ENCODE data around the gene ITGA7. TPM values are rescaled to one million over a fixed set of nuclear protein-coding genes. Genes with fewer than 3 reads are reported as not detected.

The ITGA7 gene
- total RNA-seq, 4 donors from 2014 or later = 69.7 to 206 (median 92.0) TPM

DNA sequence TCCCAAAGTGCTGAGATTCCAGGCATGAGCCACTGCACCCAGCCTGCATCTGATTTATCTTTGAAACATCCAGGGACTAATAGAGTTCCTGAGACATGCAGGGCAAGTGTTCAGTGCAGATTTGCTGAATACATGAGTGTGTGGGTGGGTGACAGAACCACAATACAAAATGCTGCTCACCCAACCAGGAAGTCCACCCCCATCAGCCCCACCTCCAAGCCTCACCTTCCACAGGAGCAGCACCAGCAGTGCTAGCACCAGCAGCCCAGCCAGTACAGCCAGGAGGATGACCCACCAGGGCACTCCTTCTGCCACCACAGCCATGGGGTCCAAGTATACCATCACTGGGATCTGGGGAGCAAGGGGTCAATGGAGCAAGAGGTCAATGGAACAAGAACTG is 20.0 kb downstream of the ITGA7 start:
- ATAC-seq (no peak), DNase-seq (no peak)
- Histone ChIP-seq H3K36me3 (peaks cover 0 to 54% of the 10 kb centered on the region in 2 donors), H3K4me1 (peaks cover 0 to 2% of the 10 kb centered on the region in 2 donors), H3K27ac (peak overlapping the region in 1 of 4 donors; percentile 27), H3K27me3 (no peaks in the 10 kb centered on the region), H3K4me3 (no peak overlapping the region), H3K9me3 (no peaks in the 10 kb centered on the region)
- no peak for TF ChIP-seq POLR2A (IDR thresholded peaks at IDR 0.05)
- TF ChIP-seq, protein P1, sequence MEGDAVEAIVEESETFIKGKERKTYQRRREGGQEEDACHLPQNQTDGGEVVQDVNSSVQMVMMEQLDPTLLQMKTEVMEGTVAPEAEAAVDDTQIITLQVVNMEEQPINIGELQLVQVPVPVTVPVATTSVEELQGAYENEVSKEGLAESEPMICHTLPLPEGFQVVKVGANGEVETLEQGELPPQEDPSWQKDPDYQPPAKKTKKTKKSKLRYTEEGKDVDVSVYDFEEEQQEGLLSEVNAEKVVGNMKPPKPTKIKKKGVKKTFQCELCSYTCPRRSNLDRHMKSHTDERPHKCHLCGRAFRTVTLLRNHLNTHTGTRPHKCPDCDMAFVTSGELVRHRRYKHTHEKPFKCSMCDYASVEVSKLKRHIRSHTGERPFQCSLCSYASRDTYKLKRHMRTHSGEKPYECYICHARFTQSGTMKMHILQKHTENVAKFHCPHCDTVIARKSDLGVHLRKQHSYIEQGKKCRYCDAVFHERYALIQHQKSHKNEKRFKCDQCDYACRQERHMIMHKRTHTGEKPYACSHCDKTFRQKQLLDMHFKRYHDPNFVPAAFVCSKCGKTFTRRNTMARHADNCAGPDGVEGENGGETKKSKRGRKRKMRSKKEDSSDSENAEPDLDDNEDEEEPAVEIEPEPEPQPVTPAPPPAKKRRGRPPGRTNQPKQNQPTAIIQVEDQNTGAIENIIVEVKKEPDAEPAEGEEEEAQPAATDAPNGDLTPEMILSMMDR (IDR thresholded peaks at IDR 0.05 in 4 of 5, conservative IDR thresholded peaks at IDR 0.05 in 1 of 5) = no peak
- intact Hi-C loops (cut with DNase I; ENCODE audit: low total_unique reads) = no loop called here
- in situ Hi-C loops (cut with MboI; ENCODE audit: low sequenced_read_pairs in 4 of 4) = no loop called here

- Histone ChIP-seq H3K27me3 (no peaks in the 10 kb centered on the region), H3K4me1 (peaks cover 4 to 10% of the 10 kb centered on the region in 2 donors), H3K4me3 (no peak overlapping the region), H3K36me3 (peaks cover 0 to 42% of the 10 kb centered on the region in 2 donors), H3K27ac (no peak overlapping the region), H3K9me3 (no peaks in the 10 kb centered on the region)
- DNase-seq (no peak), ATAC-seq (no peak)
- in situ Hi-C loops (cut with MboI; ENCODE audit: low sequenced_read_pairs in 4 of 4) = no loop called here
- no peak for TF ChIP-seq POLR2A (IDR thresholded peaks at IDR 0.05)
- TF ChIP-seq, protein P1 (IDR thresholded peaks at IDR 0.05 in 4 of 5, conservative IDR thresholded peaks at IDR 0.05 in 1 of 5) = no peak
- intact Hi-C loops (cut with DNase I; ENCODE audit: low total_unique reads) = loop anchor here (1.0 kb wide), 1 partner anchor 11 kb away; no protein-coding TSS in a partner anchor
Measured at GRCh38 chr12:55686366-55687010, 21.2 kb downstream of the ITGA7 start.

- Histone ChIP-seq H3K36me3 (peaks cover 0 to 36% of the 10 kb centered on the region in 2 donors), H3K9me3 (no peaks in the 10 kb centered on the region), H3K27ac (no peak overlapping the region), H3K4me3 (no peak overlapping the region), H3K4me1 (peaks cover 7 to 17% of the 10 kb centered on the region in 2 donors), H3K27me3 (no peaks in the 10 kb centered on the region)
- TF ChIP-seq POLR2A (IDR thresholded peaks at IDR 0.05) = no peak
- TF ChIP-seq, protein P1 (IDR thresholded peaks at IDR 0.05 in 4 of 5, conservative IDR thresholded peaks at IDR 0.05 in 1 of 5) = no peak
- DNase-seq = no peak
- in situ Hi-C loops (cut with MboI; ENCODE audit: low sequenced_read_pairs in 4 of 4) = no loop called here
- no peak for ATAC-seq
- intact Hi-C loops (cut with DNase I; ENCODE audit: low total_unique reads) = loop anchor here (1.0 kb wide), 1 partner anchor 12 kb away; no protein-coding TSS in a partner anchor
Measured at GRCh38 chr12:55685671-55686070, 22.0 kb downstream of the ITGA7 start.

DNA sequence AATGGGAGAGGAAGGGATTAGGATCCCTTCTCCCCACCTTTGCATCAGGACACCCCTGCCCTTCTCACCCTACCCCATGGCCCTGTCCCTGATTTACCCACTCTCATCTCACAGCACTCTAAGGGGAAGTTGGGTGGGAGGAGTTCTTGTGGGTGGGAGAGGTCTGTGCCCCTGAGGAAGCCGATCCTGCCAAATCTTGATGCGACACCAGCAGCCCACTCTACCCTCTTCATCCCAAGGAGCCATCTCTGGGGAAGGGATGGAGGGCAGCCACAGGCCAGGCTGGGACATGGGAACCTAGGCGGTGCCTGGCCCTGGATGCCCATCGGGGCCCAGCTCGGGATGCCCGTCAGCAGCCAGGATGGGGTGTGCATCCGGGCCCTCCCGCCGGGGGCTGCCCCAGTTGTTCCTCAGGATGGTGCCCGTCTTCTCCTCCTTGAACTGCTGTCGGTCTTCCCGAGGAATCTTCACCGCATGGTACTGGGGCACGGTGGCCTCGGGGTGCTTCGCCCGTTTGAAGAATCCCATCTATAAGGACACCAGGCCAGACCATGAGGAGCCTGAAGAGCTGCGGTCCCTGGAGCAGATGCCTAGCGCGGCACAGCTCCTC is 22.8 kb downstream of the ITGA7 start:
- no peaks in the 10 kb centered on the region for H3K9me3 ChIP-seq
- H3K27me3 ChIP-seq = no peaks in the 10 kb centered on the region
- H3K4me3 ChIP-seq = no peak overlapping the region
- peaks cover 0 to 36% of the 10 kb centered on the region in 2 donors for H3K36me3 ChIP-seq
- DNase-seq (no peak), ATAC-seq (no peak)
- no peak for TF ChIP-seq POLR2A (IDR thresholded peaks at IDR 0.05)
- TF ChIP-seq, protein P1 (IDR thresholded peaks at IDR 0.05 in 4 of 5, conservative IDR thresholded peaks at IDR 0.05 in 1 of 5) = no peak
- peaks cover 7 to 17% of the 10 kb centered on the region in 2 donors for H3K4me1 ChIP-seq
- H3K27ac ChIP-seq = peak overlapping the region in 2 of 4 donors; percentile 9 to 31
- in situ Hi-C loops (cut with MboI; ENCODE audit: low sequenced_read_pairs in 4 of 4) (loop anchor here in 1 of 4 donors (5.0 kb wide), 1 partner anchor 37 kb away; the partner anchor contains the start of gene RDH5), intact Hi-C loops (cut with DNase I; ENCODE audit: low total_unique reads) (no loop called here)
